Measurements from ENCODE around the gene PLEKHA7. TPM values are rescaled to one million over a fixed set of nuclear protein-coding genes. Genes with fewer than 3 reads are reported as not detected.

The PLEKHA7 gene
- total RNA-seq, 1 experiment from 2014 or later: 13.0 TPM

GRCh38 chr11:16770016-16770415 lies 244.2 kb downstream of the PLEKHA7 start:
- Mint-ChIP-seq H3K27me3 (ENCODE audit: low read depth) (no peaks in the 10 kb centered on the region), H3K4me3 (no peak overlapping the region), H3K36me3 (no peaks in the 10 kb centered on the region), H3K27ac (no peak overlapping the region), H3K9me3 (no peaks in the 10 kb centered on the region), H3K4me1 (peaks cover 6% of the 10 kb centered on the region)
- ATAC-seq (no peak), DNase-seq (ENCODE audit: low spot score) (no peak)
- TF ChIP-seq CTCF (IDR thresholded peaks at IDR 0.05): no peak
- TF ChIP-seq GTF2I (CRISPR knock-in tag; conservative IDR thresholded peaks at IDR 0.05): no peak
- TF ChIP-seq TEAD4 (CRISPR knock-in tag; IDR thresholded peaks at IDR 0.05): no peak
- no peak for TF ChIP-seq ZNF219 (CRISPR knock-in tag; IDR thresholded peaks at IDR 0.05; ENCODE audit: borderline replicate concordance)
- CTCF ChIA-PET: interaction anchor here (0.6 kb wide), 1 partner anchor 69 kb away, joined by 3 read pairs; no protein-coding TSS in a partner anchor
- POLR2A ChIA-PET: no interaction called here

- no peak overlapping the region for H3K27ac Mint-ChIP-seq
- no peaks in the 10 kb centered on the region for H3K27me3 Mint-ChIP-seq (ENCODE audit: low read depth)
- H3K9me3 Mint-ChIP-seq: no peaks in the 10 kb centered on the region
- DNase-seq (ENCODE audit: low spot score): no peak
- CTCF ChIA-PET: no interaction called here
- H3K4me3 Mint-ChIP-seq: no peak overlapping the region
- no peaks in the 10 kb centered on the region for H3K36me3 Mint-ChIP-seq
- POLR2A ChIA-PET: no interaction called here
- TF ChIP-seq ZNF138 (CRISPR knock-in tag; conservative IDR thresholded peaks at IDR 0.05) (no peak), ATF1 (CRISPR knock-in tag; IDR thresholded peaks at IDR 0.05) (no peak)
- no peak for ATAC-seq
- H3K4me1 Mint-ChIP-seq: no peaks in the 10 kb centered on the region; the same call in 1 of the 2 replicates
Measured at GRCh38 chr11:16769386-16769785, 244.8 kb downstream of the PLEKHA7 start.

- Mint-ChIP-seq H3K27ac (no peak overlapping the region), H3K36me3 (no peaks in the 10 kb centered on the region), H3K4me3 (no peak overlapping the region), H3K9me3 (no peaks in the 10 kb centered on the region), H3K27me3 (ENCODE audit: low read depth) (no peaks in the 10 kb centered on the region), H3K4me1 (no peaks in the 10 kb centered on the region)
- CTCF ChIA-PET: interaction anchor here (1.2 kb wide), 1 partner anchor 18 kb away, joined by 5 read pairs; no protein-coding TSS in a partner anchor
- DNase-seq (ENCODE audit: low spot score): no peak
- TF ChIP-seq FOXP4 (CRISPR knock-in tag; IDR thresholded peaks at IDR 0.05): no peak
- no peak for TF ChIP-seq USF1 (CRISPR knock-in tag; IDR thresholded peaks at IDR 0.05)
- no peak for TF ChIP-seq ZNF138 (CRISPR knock-in tag; conservative IDR thresholded peaks at IDR 0.05)
- no peak for TF ChIP-seq JAZF1 (CRISPR knock-in tag; IDR thresholded peaks at IDR 0.05)
- TF ChIP-seq GRHL2 (CRISPR knock-in tag; IDR thresholded peaks at IDR 0.05; ENCODE audit: insufficient replicate concordance, severe bottlenecking): no peak
- no peak for TF ChIP-seq ZNF232 (CRISPR knock-in tag; IDR thresholded peaks at IDR 0.05)
- TF ChIP-seq CDX4 (CRISPR knock-in tag; IDR thresholded peaks at IDR 0.05; ENCODE audit: borderline replicate concordance): no peak
- TF ChIP-seq GABPB1 (CRISPR knock-in tag; IDR thresholded peaks at IDR 0.05): no peak
- no peak for TF ChIP-seq NR2C2 (CRISPR knock-in tag; IDR thresholded peaks at IDR 0.05)
- no peak for TF ChIP-seq SMAD3 (CRISPR knock-in tag; IDR thresholded peaks at IDR 0.05; ENCODE audit: borderline replicate concordance)
- TF ChIP-seq TEAD4 (CRISPR knock-in tag; IDR thresholded peaks at IDR 0.05): no peak
- TF ChIP-seq JUN (CRISPR knock-in tag; IDR thresholded peaks at IDR 0.05): no peak
- no peak for TF ChIP-seq ZNF121 (CRISPR knock-in tag; IDR thresholded peaks at IDR 0.05)
- no peak for TF ChIP-seq USF2 (CRISPR knock-in tag; IDR thresholded peaks at IDR 0.05)
- no peak for TF ChIP-seq OVOL2 (CRISPR knock-in tag; IDR thresholded peaks at IDR 0.05; ENCODE audit: borderline replicate concordance)
- TF ChIP-seq HMGXB4 (CRISPR knock-in tag; IDR thresholded peaks at IDR 0.05): no peak
- no peak for TF ChIP-seq MXD4 (CRISPR knock-in tag; IDR thresholded peaks at IDR 0.05; ENCODE audit: borderline replicate concordance)
- TF ChIP-seq FOXK1 (CRISPR knock-in tag; IDR thresholded peaks at IDR 0.05): no peak
- TF ChIP-seq CREM (CRISPR knock-in tag; IDR thresholded peaks at IDR 0.05): no peak
- POLR2A ChIA-PET: no interaction called here
- ATAC-seq: no peak
Measured at GRCh38 chr11:16767957-16768356, 246.3 kb downstream of the PLEKHA7 start.

Measured in WTC11 (cell line).